Calu3 (cell line): ENCODE results near the gene WFS1. TPM values are rescaled to one million over a fixed set of nuclear protein-coding genes. Genes with fewer than 3 reads are reported as not detected.

ENCODE experiments used
- BruUV-seq: library from RNA; stranded (reverse); fragments of 400-500 nt; replicated peaks from 2 replicates; lab custom pipeline; 2021; lab: Mats Ljungman, UMichigan
- CTCF ChIA-PET: fragments of 300-600 bp; sonication (Branson Sonifier 250); formaldehyde crosslinking; loops from one replicate; lab custom pipeline; 2022; ENCODE audit warnings: antibody characterized with exemption; lab: Charles Lee
- DNase-seq: peaks from one replicate; pipeline ENCODE4 v3.0.0; 2022
- H3K27ac Mint-ChIP-seq: one replicate; pipeline ENCODE4 v1.8.0; 2022; ENCODE audit warnings: mixed read lengths; ENCODE audit not compliant: unreplicated experiment
- H3K27me3 Mint-ChIP-seq: one replicate; pipeline ENCODE4 v1.8.0; 2022; ENCODE audit warnings: mixed read lengths; ENCODE audit not compliant: unreplicated experiment
- H3K36me3 Mint-ChIP-seq: one replicate; pipeline ENCODE4 v1.8.0; 2022; ENCODE audit warnings: mild to moderate bottlenecking, moderate library complexity, mixed read lengths; ENCODE audit not compliant: insufficient read depth, unreplicated experiment
- H3K4me1 Mint-ChIP-seq: one replicate; pipeline ENCODE4 v1.8.0; 2022; ENCODE audit warnings: mild to moderate bottlenecking, low read depth, mixed read lengths; ENCODE audit not compliant: unreplicated experiment
- H3K4me3 Mint-ChIP-seq: one replicate; pipeline ENCODE4 v1.8.0; 2022; ENCODE audit warnings: mild to moderate bottlenecking, low read depth, moderate library complexity, mixed read lengths; ENCODE audit not compliant: unreplicated experiment
- H3K9me3 Mint-ChIP-seq: one replicate; pipeline ENCODE4 v1.8.0; 2022; ENCODE audit warnings: low read depth, mixed read lengths; ENCODE audit not compliant: unreplicated experiment
- intact Hi-C: fragments of 100-400 bp; cut with micrococcal nuclease; formaldehyde crosslinking; loops from one replicate; pipeline ENCODE4 v1.10.0; 2022; ENCODE audit not compliant: unreplicated experiment
- total RNA-seq: library from RNA; stranded (reverse); gene quantifications from 2 replicates; pipeline ENCODE4 v1.2.3, GENCODE V29; 2022
- TF ChIP-seq, protein P1 (sequence below): fragments of 200-600 bp; IDR thresholded peaks from one replicate; pipeline ENCODE4 v1.8.0; 2022; ENCODE audit warnings: antibody characterized with exemption; ENCODE audit not compliant: unreplicated experiment

The WFS1 gene
- total RNA-seq, 1 experiment from 2014 or later = 23.4 TPM

DNA sequence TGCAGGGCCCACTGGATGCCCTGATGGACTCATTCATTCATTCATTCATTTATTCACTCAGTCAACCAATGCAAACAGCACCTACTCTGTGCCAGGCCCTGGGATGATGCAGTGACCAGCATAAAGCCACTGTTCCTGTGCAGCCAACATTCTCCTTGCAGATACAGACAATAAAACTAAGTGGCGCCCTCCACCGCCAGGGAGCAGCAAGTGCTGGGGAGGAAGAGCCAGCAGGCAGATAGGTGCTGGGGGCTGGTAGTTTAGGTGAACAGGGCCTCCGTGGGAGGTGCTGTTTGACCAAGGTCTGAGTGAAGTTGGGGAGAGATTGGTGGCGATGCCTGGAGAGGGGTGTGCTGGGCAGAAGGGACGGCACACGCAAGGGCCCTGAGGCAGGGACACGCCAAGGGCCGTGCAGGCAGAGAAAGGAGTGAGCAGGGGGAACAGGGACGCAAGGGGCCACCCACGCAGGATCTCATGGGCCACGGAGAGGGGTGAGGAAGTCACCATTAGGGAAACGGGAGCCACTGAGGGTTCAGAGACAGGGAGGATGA, 65.5 kb downstream of the WFS1 start:
- BruUV-seq = no TSS peak
- Mint-ChIP-seq H3K4me1 (peaks cover 20% of the 10 kb centered on the region), H3K9me3 (no peaks in the 10 kb centered on the region), H3K4me3 (no peak overlapping the region), H3K27ac (no peak overlapping the region), H3K36me3 (peaks cover 4% of the 10 kb centered on the region), H3K27me3 (peaks cover 38% of the 10 kb centered on the region)
- TF ChIP-seq, protein P1, sequence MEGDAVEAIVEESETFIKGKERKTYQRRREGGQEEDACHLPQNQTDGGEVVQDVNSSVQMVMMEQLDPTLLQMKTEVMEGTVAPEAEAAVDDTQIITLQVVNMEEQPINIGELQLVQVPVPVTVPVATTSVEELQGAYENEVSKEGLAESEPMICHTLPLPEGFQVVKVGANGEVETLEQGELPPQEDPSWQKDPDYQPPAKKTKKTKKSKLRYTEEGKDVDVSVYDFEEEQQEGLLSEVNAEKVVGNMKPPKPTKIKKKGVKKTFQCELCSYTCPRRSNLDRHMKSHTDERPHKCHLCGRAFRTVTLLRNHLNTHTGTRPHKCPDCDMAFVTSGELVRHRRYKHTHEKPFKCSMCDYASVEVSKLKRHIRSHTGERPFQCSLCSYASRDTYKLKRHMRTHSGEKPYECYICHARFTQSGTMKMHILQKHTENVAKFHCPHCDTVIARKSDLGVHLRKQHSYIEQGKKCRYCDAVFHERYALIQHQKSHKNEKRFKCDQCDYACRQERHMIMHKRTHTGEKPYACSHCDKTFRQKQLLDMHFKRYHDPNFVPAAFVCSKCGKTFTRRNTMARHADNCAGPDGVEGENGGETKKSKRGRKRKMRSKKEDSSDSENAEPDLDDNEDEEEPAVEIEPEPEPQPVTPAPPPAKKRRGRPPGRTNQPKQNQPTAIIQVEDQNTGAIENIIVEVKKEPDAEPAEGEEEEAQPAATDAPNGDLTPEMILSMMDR = no peak
- no peak for DNase-seq
- CTCF ChIA-PET = no interaction called here
- intact Hi-C loops = no loop called here

GRCh38 chr4:6336166-6336565, 66.5 kb downstream of the WFS1 start:
- peaks cover 49% of the 10 kb centered on the region for H3K27me3 Mint-ChIP-seq
- intact Hi-C loops = no loop called here
- H3K36me3 Mint-ChIP-seq = peaks cover 4% of the 10 kb centered on the region
- H3K27ac Mint-ChIP-seq = no peak overlapping the region
- CTCF ChIA-PET = no interaction called here
- H3K4me3 Mint-ChIP-seq = no peak overlapping the region
- no peaks in the 10 kb centered on the region for H3K9me3 Mint-ChIP-seq
- BruUV-seq = no TSS peak
- no peak for DNase-seq
- TF ChIP-seq, protein P1 = no peak
- H3K4me1 Mint-ChIP-seq = peaks cover 20% of the 10 kb centered on the region

DNA sequence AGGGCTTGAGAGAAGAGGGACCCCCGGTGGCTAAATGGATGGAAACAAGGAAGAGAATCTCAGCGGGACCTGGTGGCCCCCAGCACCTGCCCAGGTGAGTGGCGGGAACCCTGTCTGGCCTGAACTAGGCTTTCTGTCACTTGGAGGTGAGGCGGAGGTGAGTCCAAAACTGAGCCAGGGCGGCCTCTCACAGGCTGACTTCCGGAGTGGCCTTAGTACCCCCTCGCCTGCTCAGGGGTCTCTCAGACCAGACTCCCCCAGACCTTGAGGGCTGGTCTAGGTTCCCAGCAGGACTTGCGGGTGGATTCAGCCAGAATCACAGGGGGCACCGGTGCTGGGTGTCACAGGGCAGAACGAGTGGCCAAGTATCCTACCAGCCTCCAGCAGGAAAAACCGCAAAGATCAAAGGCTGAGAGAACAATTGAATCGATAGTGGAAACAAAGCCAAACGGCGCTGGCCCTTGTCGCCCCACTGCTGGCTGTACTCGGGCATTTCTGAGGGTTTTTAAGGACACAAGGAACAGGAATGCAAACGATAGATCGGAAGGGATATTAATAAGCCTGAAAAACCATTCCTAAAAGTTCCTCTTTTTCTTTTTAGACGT, 67.8 kb downstream of the WFS1 start:
- H3K36me3 Mint-ChIP-seq = peaks cover 4% of the 10 kb centered on the region
- CTCF ChIA-PET = no interaction called here
- TF ChIP-seq, protein P1 = no peak

GRCh38 chr4:6338175-6338950, 68.7 kb downstream of the WFS1 start:
- TF ChIP-seq, protein P1 = no peak
- no peaks in the 10 kb centered on the region for H3K9me3 Mint-ChIP-seq
- CTCF ChIA-PET = no interaction called here
- no TSS peak for BruUV-seq
- intact Hi-C loops = no loop called here
- no peak for DNase-seq
- H3K27ac Mint-ChIP-seq = peak overlapping the region; percentile 18
- peaks cover 4% of the 10 kb centered on the region for H3K36me3 Mint-ChIP-seq
- peaks cover 49% of the 10 kb centered on the region for H3K27me3 Mint-ChIP-seq
- no peak overlapping the region for H3K4me3 Mint-ChIP-seq
- peaks cover 20% of the 10 kb centered on the region for H3K4me1 Mint-ChIP-seq

More for the DNA sequence above, 67.8 kb downstream of the WFS1 start:
- Mint-ChIP-seq H3K4me1 (peaks cover 20% of the 10 kb centered on the region), H3K27me3 (peaks cover 49% of the 10 kb centered on the region), H3K9me3 (no peaks in the 10 kb centered on the region), H3K4me3 (no peak overlapping the region), H3K27ac (peak overlapping the region; percentile 18)
- peak; percentile 58 for DNase-seq
- no TSS peak for BruUV-seq
- intact Hi-C loops = no loop called here
